Karpas-422 (cell line): Measurements from ENCODE around the gene INPP5D. TPM values are rescaled to one million over a fixed set of nuclear protein-coding genes. Genes with fewer than 3 reads are reported as not detected.

Experiments
- DNase-seq: peaks from one replicate; pipeline ENCODE4 v3.0.0-alpha.2; 2015
- H2AFZ ChIP-seq: fragments of 200-600 bp; sonication (generic); 2 replicates; pipeline ENCODE4 v1.6.1; 2014; ENCODE audit warnings: antibody characterized with exemption, low read length, mixed read lengths
- H3K27ac ChIP-seq: fragments of 200-600 bp; sonication (generic); 2 replicates; pipeline ENCODE4 v1.5.1; 2014; ENCODE audit warnings: mild to moderate bottlenecking, low read length, moderate library complexity
- H3K27me3 ChIP-seq: fragments of 200-600 bp; sonication (generic); 2 replicates; pipeline ENCODE4 v1.6.1; 2014; ENCODE audit warnings: low read length, mixed read lengths
- H3K36me3 ChIP-seq: fragments of 200-600 bp; sonication (generic); 2 replicates; pipeline ENCODE4 v1.6.1; 2014; ENCODE audit warnings: low read length, mixed read lengths; ENCODE audit not compliant: insufficient read depth
- H3K4me1 ChIP-seq: fragments of 200-600 bp; sonication (generic); 2 replicates; pipeline ENCODE4 v1.6.1; 2014; ENCODE audit warnings: mild to moderate bottlenecking, low read length, mixed read lengths
- H3K4me2 ChIP-seq: fragments of 200-600 bp; sonication (generic); 2 replicates; pipeline ENCODE4 v1.6.1; 2014; ENCODE audit warnings: low read length, low read depth, mild to moderate bottlenecking; ENCODE audit not compliant: poor library complexity, severe bottlenecking
- H3K4me3 ChIP-seq: fragments of 200-600 bp; sonication (generic); 2 replicates; pipeline ENCODE4 v1.5.1; 2014; ENCODE audit warnings: mild to moderate bottlenecking, antibody characterized with exemption, low read length, mixed read lengths
- H3K79me2 ChIP-seq: fragments of 200-600 bp; sonication (generic); 2 replicates; pipeline ENCODE4 v1.6.1; 2014; ENCODE audit warnings: mild to moderate bottlenecking, low read length, mixed read lengths
- H3K9ac ChIP-seq: fragments of 200-600 bp; sonication (generic); 2 replicates; pipeline ENCODE4 v1.6.0; 2014; ENCODE audit warnings: low read length
- H3K9me2 ChIP-seq: fragments of 200-600 bp; sonication (generic), shearing (Covaris generic); replicated peaks from 2 replicates; pipeline ENCODE4 v1.6.0; 2014; ENCODE audit warnings: mild to moderate bottlenecking, low read length, moderate library complexity; ENCODE audit not compliant: insufficient read depth
- H3K9me3 ChIP-seq: fragments of 300-700, 200-600 bp; sonication (generic); 2 replicates; pipeline ENCODE4 v1.6.1; 2014; ENCODE audit warnings: low read length, mixed read lengths
- H4K20me1 ChIP-seq: fragments of 200-600 bp; sonication (generic); 2 replicates; pipeline ENCODE4 v1.6.1; 2014; ENCODE audit warnings: mild to moderate bottlenecking, antibody characterized with exemption, low read length, low read depth; ENCODE audit not compliant: insufficient read depth
- total RNA-seq: library from RNA; depleted of rRNA; stranded (reverse); fragments of >200 nt; shearing (Covaris generic); gene quantifications from 2 replicates; pipeline ENCODE4 v1.2.3, GENCODE V29; 2014; ENCODE audit warnings: low replicate concordance

Gene INPP5D
- total RNA-seq, 1 experiment from 2014 or later: 145 TPM

- Histone ChIP-seq H3K9ac (peak overlapping the region; percentile 4; the same call in 1 of the 2 replicates), H2AFZ (no peak overlapping the region), H3K4me1 (peaks cover 99% of the 10 kb centered on the region), H3K79me2 (peaks cover 61% of the 10 kb centered on the region), H3K9me2 (no peaks in the 10 kb centered on the region), H3K27me3 (no peaks in the 10 kb centered on the region), H3K4me3 (no peak overlapping the region), H3K27ac (peak overlapping the region; percentile 100), H3K36me3 (peaks cover 37% of the 10 kb centered on the region), H4K20me1 (no peaks in the 10 kb centered on the region), H3K9me3 (no peaks in the 10 kb centered on the region), H3K4me2 (peak overlapping the region; percentile 97)
- DNase-seq: no peak
These were observed 24.3 kb downstream of the INPP5D start for GRCh38 chr2:233084488-233084887.

- H3K79me2 ChIP-seq: peaks cover 68% of the 10 kb centered on the region
These were observed 25.1 kb downstream of the INPP5D start for GRCh38 chr2:233085037-233085838.

GRCh38 chr2:233085839-233086150 lies 25.7 kb downstream of the INPP5D start:
- Histone ChIP-seq H3K9ac (peak overlapping the region; percentile 59), H3K4me1 (peaks cover 99% of the 10 kb centered on the region), H3K4me3 (peak overlapping the region; percentile 66; the same call in 1 of the 2 replicates)

More at GRCh38 chr2:233085037-233085838, 25.1 kb downstream of the INPP5D start:
- Histone ChIP-seq H2AFZ (no peak overlapping the region), H3K4me1 (peaks cover 99% of the 10 kb centered on the region), H3K27me3 (no peaks in the 10 kb centered on the region), H4K20me1 (no peaks in the 10 kb centered on the region), H3K9me2 (no peaks in the 10 kb centered on the region), H3K4me2 (peak overlapping the region; percentile 97), H3K27ac (peak overlapping the region; percentile 100), H3K9ac (peak overlapping the region; percentile 59), H3K4me3 (peak overlapping the region; percentile 66; the same call in 1 of the 2 replicates), H3K9me3 (no peaks in the 10 kb centered on the region), H3K36me3 (peaks cover 42% of the 10 kb centered on the region)
- DNase-seq: no peak

GRCh38 chr2:233087713-233088112 lies 27.6 kb downstream of the INPP5D start:
- H2AFZ ChIP-seq: no peak overlapping the region
- H3K27ac ChIP-seq: peak overlapping the region; percentile 100
- H3K4me1 ChIP-seq: peaks cover 99% of the 10 kb centered on the region
- peak overlapping the region; percentile 37; the same call in 1 of the 2 replicates for H3K9ac ChIP-seq
- DNase-seq: no peak
- H3K4me3 ChIP-seq: no peak overlapping the region
- H3K4me2 ChIP-seq: peak overlapping the region; percentile 97
- no peaks in the 10 kb centered on the region for H3K9me3 ChIP-seq
- H3K36me3 ChIP-seq: peaks cover 46% of the 10 kb centered on the region
- no peaks in the 10 kb centered on the region for H3K27me3 ChIP-seq
- peaks cover 72% of the 10 kb centered on the region for H3K79me2 ChIP-seq
- H3K9me2 ChIP-seq: no peaks in the 10 kb centered on the region
- H4K20me1 ChIP-seq: no peaks in the 10 kb centered on the region

More at GRCh38 chr2:233085839-233086150, 25.7 kb downstream of the INPP5D start:
- H3K27me3 ChIP-seq: no peaks in the 10 kb centered on the region
- peaks cover 44% of the 10 kb centered on the region for H3K36me3 ChIP-seq
- no peak for DNase-seq
- no peaks in the 10 kb centered on the region for H3K9me2 ChIP-seq
- H3K27ac ChIP-seq: peak overlapping the region; percentile 100
- peaks cover 71% of the 10 kb centered on the region for H3K79me2 ChIP-seq
- H2AFZ ChIP-seq: no peak overlapping the region
- H4K20me1 ChIP-seq: no peaks in the 10 kb centered on the region
- H3K4me2 ChIP-seq: peak overlapping the region; percentile 97
- H3K9me3 ChIP-seq: no peaks in the 10 kb centered on the region

GRCh38 chr2:233088972-233089345 lies 28.8 kb downstream of the INPP5D start:
- Histone ChIP-seq H3K36me3 (peaks cover 36% of the 10 kb centered on the region), H3K4me1 (peaks cover 99% of the 10 kb centered on the region), H4K20me1 (no peaks in the 10 kb centered on the region), H3K9me3 (no peaks in the 10 kb centered on the region), H3K27ac (peak overlapping the region; percentile 100), H3K4me3 (no peak overlapping the region), H3K9ac (no peak overlapping the region), H2AFZ (no peak overlapping the region), H3K4me2 (no peak overlapping the region), H3K27me3 (no peaks in the 10 kb centered on the region), H3K9me2 (no peaks in the 10 kb centered on the region), H3K79me2 (peaks cover 72% of the 10 kb centered on the region)
- DNase-seq: no peak

GRCh38 chr2:233089851-233090250 lies 29.7 kb downstream of the INPP5D start:
- H3K36me3 ChIP-seq: peaks cover 30% of the 10 kb centered on the region
- H3K79me2 ChIP-seq: peaks cover 71% of the 10 kb centered on the region
- peak overlapping the region; percentile 100 for H3K27ac ChIP-seq
- no peak overlapping the region for H3K4me3 ChIP-seq
- no peaks in the 10 kb centered on the region for H4K20me1 ChIP-seq
- no peaks in the 10 kb centered on the region for H3K9me3 ChIP-seq
- DNase-seq: no peak
- H3K9me2 ChIP-seq: no peaks in the 10 kb centered on the region
- H3K4me1 ChIP-seq: peaks cover 95% of the 10 kb centered on the region
- no peak overlapping the region for H2AFZ ChIP-seq
- no peak overlapping the region for H3K4me2 ChIP-seq
- no peak overlapping the region for H3K9ac ChIP-seq
- H3K27me3 ChIP-seq: no peaks in the 10 kb centered on the region

GRCh38 chr2:233090879-233091278 lies 30.7 kb downstream of the INPP5D start:
- H4K20me1 ChIP-seq: no peaks in the 10 kb centered on the region
- H3K36me3 ChIP-seq: peaks cover 30% of the 10 kb centered on the region
- H3K9me2 ChIP-seq: no peaks in the 10 kb centered on the region
- 0 out of 2 replicates have a peak overlapping the region, but pooled peaks have one; percentile 3 for H3K9ac ChIP-seq
- DNase-seq: no peak
- H3K27ac ChIP-seq: peak overlapping the region; percentile 100
- no peak overlapping the region for H3K4me2 ChIP-seq
- H3K4me3 ChIP-seq: no peak overlapping the region
- peaks cover 85% of the 10 kb centered on the region for H3K4me1 ChIP-seq
- H3K27me3 ChIP-seq: no peaks in the 10 kb centered on the region
- no peaks in the 10 kb centered on the region for H3K9me3 ChIP-seq
- peaks cover 68% of the 10 kb centered on the region for H3K79me2 ChIP-seq
- H2AFZ ChIP-seq: no peak overlapping the region

GRCh38 chr2:233091595-233092375 lies 31.6 kb downstream of the INPP5D start:
- no peak for DNase-seq
- Histone ChIP-seq H3K4me3 (peak overlapping the region; percentile 6; the same call in 1 of the 2 replicates), H3K9me3 (no peaks in the 10 kb centered on the region), H3K27ac (peak overlapping the region; percentile 100), H3K9me2 (no peaks in the 10 kb centered on the region), H3K36me3 (peaks cover 30% of the 10 kb centered on the region), H4K20me1 (no peaks in the 10 kb centered on the region), H2AFZ (no peak overlapping the region), H3K9ac (peak overlapping the region; percentile 63), H3K4me1 (peaks cover 79% of the 10 kb centered on the region), H3K27me3 (no peaks in the 10 kb centered on the region), H3K4me2 (peak overlapping the region; percentile 67), H3K79me2 (peaks cover 75% of the 10 kb centered on the region)
